A172 (cell line): ENCODE measurements around the gene ARL6IP5. TPM values are rescaled to one million over a fixed set of nuclear protein-coding genes. Genes with fewer than 3 reads are reported as not detected.

Experiments
- DNase-seq: peaks from one replicate; pipeline ENCODE4 v3.0.0-alpha.2; 2015; ENCODE audit warnings: low spot score
- total RNA-seq: library from RNA; depleted of rRNA; stranded (reverse); fragments of >200 nt; shearing (Covaris generic); gene quantifications from 2 replicates; pipeline ENCODE4 v1.2.3, GENCODE V29; 2014

Gene ARL6IP5
- total RNA-seq, 1 experiment from 2014 or later = 109 TPM

- DNase-seq = peak; percentile 87
Observed at GRCh38 chr3:69085833-69086722, 1.3 kb downstream of the ARL6IP5 start.

GRCh38 chr3:69087030-69087791, 2.5 kb downstream of the ARL6IP5 start:
- no peak for DNase-seq

- DNase-seq = peak; percentile 14
Observed at GRCh38 chr3:69088063-69088462, 3.3 kb downstream of the ARL6IP5 start.

GRCh38 chr3:69090021-69090420, 5.3 kb downstream of the ARL6IP5 start:
- peak; percentile 57 for DNase-seq

GRCh38 chr3:69091389-69092029, 6.8 kb downstream of the ARL6IP5 start:
- DNase-seq = no peak

GRCh38 chr3:69092030-69092516, 7.3 kb downstream of the ARL6IP5 start:
- peak; percentile 14 for DNase-seq

- DNase-seq = peak; percentile 38
Observed at GRCh38 chr3:69094467-69095205, 9.9 kb downstream of the ARL6IP5 start.

GRCh38 chr3:69095636-69096035, 10.9 kb downstream of the ARL6IP5 start:
- no peak for DNase-seq

- DNase-seq = no peak
Observed at GRCh38 chr3:69096299-69096698, 11.6 kb downstream of the ARL6IP5 start.

GRCh38 chr3:69097407-69098086, 12.8 kb downstream of the ARL6IP5 start:
- no peak for DNase-seq

- DNase-seq = no peak
Observed at GRCh38 chr3:69099576-69099975, 14.8 kb downstream of the ARL6IP5 start.

GRCh38 chr3:69102384-69102783, 17.6 kb downstream of the ARL6IP5 start:
- no peak for DNase-seq

GRCh38 chr3:69103123-69103522, 18.4 kb downstream of the ARL6IP5 start:
- no peak for DNase-seq

- no peak for DNase-seq
Observed at GRCh38 chr3:69104586-69104985, 19.8 kb downstream of the ARL6IP5 start.

- DNase-seq = no peak
Observed at GRCh38 chr3:69105320-69105719, 20.6 kb downstream of the ARL6IP5 start.

- no peak for DNase-seq
Observed at GRCh38 chr3:69107841-69108240, 23.1 kb downstream of the ARL6IP5 start.

- no peak for DNase-seq
Observed at GRCh38 chr3:69108811-69109210, 24.1 kb downstream of the ARL6IP5 start.

- no peak for DNase-seq
Observed at GRCh38 chr3:69110941-69111546, 26.3 kb downstream of the ARL6IP5 start.

- DNase-seq = no peak
Observed at GRCh38 chr3:69113536-69113935, 28.8 kb downstream of the ARL6IP5 start.

GRCh38 chr3:69115731-69116130, 31.0 kb downstream of the ARL6IP5 start:
- DNase-seq = no peak
